NCI-H82 (cell line): ENCODE data around the gene CBLB.

ENCODE experiments used
- DNase-seq: peaks from one replicate; lab custom pipeline; 2025; lab: John Stamatoyannopoulos, UW

Gene CBLB

GRCh38 chr3:105688821-105689220 lies 180.0 kb downstream of the CBLB start:
- peak; percentile 38 for DNase-seq

DNA sequence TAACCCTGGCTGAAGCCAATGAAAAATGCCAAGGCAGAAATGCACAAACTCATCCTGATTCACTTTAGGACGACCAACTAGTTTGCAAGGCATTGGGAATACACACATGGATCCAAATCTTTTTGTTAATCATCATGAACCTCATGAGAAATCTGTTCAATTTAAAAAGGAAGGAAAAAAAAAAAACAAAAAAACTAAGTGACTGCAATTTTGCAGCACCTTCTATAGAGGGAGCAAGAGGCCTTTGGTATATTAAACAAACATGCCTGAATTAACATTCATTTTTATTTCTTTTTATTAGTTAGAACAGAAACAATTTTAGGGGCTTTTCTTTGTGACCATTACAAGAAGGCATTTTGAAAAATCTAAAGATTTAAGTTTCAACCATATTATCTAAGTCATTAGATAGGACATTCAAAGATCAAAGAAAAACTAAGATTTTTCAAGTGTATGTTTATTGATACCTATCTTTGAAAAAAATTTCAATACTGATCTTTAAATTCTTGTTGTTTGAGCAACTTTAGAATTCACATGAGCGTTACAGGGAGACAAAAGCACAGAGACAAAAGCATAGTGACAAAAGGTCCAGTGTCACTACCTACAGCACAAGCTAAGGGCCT lies 182.4 kb downstream of the CBLB start:
- DNase-seq = peak; percentile 41

GRCh38 chr3:105679951-105680350 lies 188.9 kb downstream of the CBLB start:
- no peak for DNase-seq

- DNase-seq = no peak
Measured at GRCh38 chr3:105678017-105678416, 190.8 kb downstream of the CBLB start.

DNA sequence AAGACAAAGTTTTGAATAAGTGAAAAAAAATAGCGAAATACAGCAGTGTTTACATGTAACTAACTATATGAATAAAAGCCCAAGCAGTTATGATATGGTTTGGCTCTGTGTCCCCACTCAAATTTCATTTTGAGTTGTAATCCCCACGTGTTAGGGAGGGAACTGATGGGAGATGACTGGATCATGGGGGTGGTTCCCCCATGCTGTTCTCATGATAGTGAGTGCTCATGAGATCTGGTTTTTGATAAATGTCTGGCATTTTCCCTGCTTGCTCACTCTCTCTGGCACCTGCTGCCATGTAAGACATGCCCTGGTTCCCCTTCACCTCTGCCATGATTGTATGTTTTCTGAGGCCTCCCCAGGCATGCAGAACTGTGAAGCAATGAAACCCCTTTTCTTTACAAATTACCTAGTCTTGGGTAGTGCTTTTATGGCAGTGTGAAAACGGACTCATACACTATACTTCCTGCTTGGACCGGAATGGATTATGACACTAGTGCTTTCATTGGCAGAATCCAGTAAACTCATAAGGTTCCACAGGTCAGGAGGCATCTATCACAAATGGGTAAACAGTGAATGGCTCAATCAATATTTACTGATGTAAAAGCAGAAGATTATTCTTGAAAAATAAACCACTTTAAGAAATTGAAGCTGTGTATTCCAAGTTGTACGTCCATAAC lies 192.1 kb downstream of the CBLB start:
- DNase-seq = no peak

GRCh38 chr3:105674437-105675065 lies 194.3 kb downstream of the CBLB start:
- no peak for DNase-seq

GRCh38 chr3:105672996-105673395 lies 195.8 kb downstream of the CBLB start:
- DNase-seq = no peak

DNA sequence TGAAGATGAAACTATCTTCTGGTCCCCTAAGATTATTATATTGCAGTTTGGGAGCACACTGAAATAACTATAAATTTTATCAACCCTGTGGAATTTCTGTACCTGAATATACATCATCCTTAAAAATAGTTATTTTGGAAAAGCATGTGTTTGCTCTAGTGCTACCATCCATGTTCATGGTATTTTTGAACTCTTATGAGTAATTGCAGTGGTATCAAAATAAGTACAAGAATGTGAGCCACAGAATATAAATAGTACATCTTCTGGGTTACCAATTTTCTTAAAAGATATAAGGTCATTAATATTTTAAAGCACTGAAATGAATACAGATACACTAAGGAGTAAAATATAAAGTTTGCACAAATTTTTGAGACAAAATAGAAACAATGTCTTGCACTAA lies 206.5 kb downstream of the CBLB start:
- DNase-seq = no peak

GRCh38 chr3:105661461-105661860 lies 207.4 kb downstream of the CBLB start:
- no peak for DNase-seq

DNA sequence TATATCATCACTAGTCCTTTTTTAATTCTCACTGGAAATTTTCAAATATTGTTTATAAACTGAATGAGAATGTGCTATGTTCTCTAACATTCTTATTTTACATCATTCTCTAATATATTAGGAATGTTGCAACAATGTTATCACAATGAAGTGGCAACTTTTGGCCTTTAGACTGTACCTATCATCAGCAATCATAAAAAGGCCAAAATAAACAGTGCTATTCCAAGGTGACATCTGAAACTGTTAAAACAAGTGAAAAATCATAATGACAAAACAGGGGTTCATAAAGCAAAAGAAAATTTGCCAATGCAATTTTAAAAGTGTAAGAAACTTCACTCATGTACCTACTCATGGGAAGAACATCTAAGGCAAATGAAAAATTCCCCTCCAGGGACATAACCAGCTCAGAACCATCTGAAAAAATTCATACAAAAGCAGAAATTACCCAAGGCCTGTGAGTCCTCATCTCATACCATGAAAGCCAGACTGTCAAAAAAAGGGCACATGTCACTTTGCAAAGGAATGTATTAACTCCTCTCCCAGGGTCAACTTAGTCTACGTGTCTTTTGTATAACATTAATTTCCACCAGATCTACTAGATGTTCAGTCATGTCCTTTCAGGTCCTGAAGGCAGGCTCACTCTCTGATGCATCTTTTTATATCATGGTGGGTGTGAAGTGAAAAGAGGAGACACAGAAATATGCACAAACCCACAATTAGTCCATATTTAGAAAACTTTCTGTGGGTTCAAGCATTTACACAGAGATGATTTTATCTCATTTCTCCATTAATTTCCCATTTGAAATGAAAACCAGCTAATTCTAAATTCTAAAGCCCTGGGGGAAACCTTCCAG lies 211.9 kb downstream of the CBLB start:
- no peak for DNase-seq

DNA sequence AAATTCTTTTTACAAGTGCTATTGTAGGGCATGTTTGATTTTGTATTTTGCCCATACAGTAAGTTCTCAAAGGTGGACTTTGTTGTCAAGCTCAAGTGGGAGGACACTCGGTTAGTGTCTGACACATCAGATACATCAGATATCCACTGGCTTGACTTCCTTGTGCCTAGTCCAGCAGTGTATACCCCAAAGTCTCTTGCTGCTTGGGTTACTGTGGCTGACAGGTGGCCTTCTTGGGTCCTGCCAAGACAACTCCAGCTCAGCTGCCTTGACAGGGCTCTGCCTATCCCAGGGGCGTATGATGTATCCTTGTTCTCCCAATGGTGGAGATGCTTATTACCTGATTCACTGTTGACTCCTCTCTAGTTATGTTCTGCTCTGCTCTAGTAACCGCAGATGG lies 214.9 kb downstream of the CBLB start:
- no peak for DNase-seq

DNA sequence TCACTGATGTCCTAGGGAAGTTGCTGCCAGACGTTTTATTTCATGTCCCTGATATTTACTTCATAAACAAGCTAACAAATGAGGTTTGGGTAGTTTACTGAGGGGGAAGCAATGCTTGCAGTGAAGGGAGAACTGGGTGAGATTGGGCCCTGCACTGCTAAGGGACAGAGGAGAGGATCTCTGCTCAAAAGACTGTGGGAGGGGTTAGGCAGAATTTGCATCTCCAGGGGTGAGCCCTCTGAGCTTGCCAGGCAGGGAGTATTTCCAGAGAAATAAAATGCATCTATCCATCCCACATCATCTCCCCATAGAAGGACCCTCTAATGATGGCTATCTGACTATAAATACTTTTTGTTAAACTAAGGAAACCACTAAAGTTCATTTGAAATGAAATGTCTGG lies 215.6 kb downstream of the CBLB start:
- DNase-seq = no peak

DNA sequence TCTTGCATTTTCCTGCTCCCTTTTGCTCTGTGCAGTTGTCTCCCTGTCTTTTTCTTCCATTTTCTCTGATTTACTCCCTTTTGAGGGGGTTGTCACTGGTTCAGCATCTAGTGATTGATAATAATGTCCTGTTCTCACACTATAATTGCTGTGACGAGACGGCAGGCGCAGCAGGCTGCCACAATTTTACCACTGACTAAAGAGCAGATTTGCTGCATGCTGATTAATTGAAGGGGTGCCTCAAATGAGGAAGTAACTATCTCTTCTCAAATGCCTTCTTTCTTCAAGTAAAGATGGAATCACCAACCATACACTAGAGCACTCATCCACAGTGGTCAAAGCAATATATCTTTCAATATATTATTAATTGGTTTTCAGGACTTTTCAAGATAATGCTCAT lies 219.3 kb downstream of the CBLB start:
- no peak for DNase-seq

GRCh38 chr3:105647047-105647446 lies 221.8 kb downstream of the CBLB start:
- DNase-seq = peak; percentile 23

- no peak for DNase-seq
Measured at GRCh38 chr3:105639131-105639530, 229.7 kb downstream of the CBLB start.

GRCh38 chr3:105634708-105635107 lies 234.1 kb downstream of the CBLB start:
- no peak for DNase-seq

DNA sequence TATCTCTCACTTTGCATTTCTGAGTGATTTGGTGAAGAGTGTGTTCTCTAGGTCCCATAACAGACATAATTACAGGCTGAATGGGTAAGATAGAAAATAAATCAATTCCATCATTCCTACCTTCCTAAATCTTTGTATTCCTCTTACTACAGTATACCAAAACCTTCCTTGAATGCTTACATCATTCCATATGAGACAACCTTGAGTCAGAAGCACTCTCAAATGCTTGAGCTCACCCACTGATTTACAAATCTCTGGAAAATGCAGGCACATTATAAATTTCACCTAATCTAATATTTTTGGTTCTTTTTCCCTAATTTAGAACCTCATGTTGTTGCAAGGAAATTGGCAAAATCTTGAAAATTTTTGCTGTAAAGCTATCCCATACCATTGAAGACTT lies 239.1 kb downstream of the CBLB start:
- no peak for DNase-seq

DNA sequence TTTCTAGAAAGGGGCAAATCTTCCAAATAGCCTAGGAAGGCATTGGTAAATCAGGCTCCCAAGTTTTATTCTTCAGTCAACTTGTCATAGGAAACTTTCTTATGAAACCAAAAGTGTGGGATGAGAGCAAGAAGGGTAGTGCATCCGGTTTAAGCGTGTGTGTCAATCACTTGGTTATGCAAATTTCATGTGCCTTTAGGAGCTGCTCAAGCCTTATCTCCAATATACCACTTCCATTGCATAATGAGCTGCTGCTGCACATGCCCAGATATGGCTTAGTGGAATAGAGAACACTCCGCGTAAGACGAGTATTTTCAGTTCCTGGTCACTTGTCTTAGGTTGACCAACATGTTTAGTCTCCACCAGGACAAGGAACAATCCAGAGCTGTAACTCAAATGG lies 242.1 kb downstream of the CBLB start:
- no peak for DNase-seq

DNA sequence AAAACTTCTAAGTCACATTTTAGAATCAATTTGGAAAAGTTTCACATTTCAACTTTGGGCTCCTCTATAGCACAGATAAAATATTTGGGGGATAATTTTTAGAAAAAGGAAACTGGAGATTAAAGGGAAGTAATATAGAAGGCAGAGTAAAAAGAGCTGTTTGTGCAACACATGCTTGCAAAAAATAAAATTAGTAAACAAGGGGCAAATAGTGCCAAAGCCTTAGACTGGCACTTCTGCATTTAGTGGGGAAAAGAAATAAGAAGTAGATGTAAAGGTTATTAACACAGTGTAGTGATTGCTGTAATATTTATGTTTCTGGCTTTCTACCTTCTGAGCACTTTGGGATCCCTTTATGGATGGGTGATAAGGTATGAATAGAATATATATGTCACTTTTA lies 246.6 kb downstream of the CBLB start:
- no peak for DNase-seq

- DNase-seq = no peak
Measured at GRCh38 chr3:105620236-105620635, 248.6 kb downstream of the CBLB start.

DNA sequence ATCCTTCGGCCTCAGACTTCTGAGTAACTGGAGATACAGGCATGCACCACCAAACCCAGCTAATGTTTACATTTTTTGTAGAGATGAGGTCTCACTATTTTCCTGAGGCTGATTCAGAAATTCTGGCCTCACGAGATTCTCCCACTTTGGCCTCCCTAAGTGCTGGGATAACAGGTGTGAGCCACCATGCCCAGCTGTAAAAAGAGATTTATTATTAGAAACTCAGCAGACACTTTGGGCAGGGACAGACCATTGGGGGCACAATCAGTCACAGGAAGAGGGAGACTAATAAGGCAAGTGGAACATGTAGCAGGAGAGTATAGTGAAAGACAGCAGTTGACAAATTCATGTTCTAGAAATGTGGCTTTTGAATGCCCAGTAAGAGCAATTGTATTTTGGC lies 249.2 kb downstream of the CBLB start:
- no peak for DNase-seq

DNA sequence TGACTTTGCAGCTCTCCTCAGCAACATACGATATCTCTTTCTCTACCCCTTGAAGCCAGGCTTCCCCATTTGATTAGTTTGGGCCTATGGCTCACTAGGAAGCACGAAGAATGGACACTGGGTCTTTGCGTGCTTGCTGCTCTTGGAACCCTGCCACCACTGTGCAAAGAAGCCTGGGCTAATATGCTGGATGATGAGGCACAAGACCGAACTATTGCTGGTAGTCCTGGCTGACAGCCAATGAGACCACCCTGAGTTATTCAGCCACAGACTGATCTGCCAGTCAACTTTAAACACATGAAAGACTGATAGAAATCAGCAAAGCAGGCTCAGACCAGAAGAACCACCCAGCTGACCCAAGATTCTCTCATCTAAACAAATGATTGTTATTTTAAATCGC lies 250.3 kb downstream of the CBLB start:
- DNase-seq = no peak
